Cardiac muscle cell (in vitro differentiated cells and primary cell): Measurements from ENCODE around the gene PPP3R1. TPM values are rescaled to one million over a fixed set of nuclear protein-coding genes. Genes with fewer than 3 reads are reported as not detected.
A peak's percentile ranks its signal among the peaks of the same experiment; 100 is the strongest.

Experiments
- DNase-seq, 2 donors: peaks; one replicate each; pipeline versions ENCODE4 v3.0.0 to v3.0.0-alpha.2; 2010 to 2017; ENCODE audit warnings: low read depth in 1 of 2, low spot score in 1 of 2
- H3K27ac ChIP-seq: fragments of 200-600 bp; sonication (generic); 2 replicates; pipeline ENCODE4 v1.5.1; 2016
- H3K27me3 ChIP-seq: fragments of 200-600 bp; sonication (generic); 2 replicates; pipeline ENCODE4 v1.6.0; 2016; ENCODE audit warnings: control low read depth
- H3K36me3 ChIP-seq: fragments of 200-600 bp; sonication (generic); 2 replicates; pipeline ENCODE4 v1.5.1; 2016; ENCODE audit warnings: control low read depth
- H3K4me1 ChIP-seq: fragments of 200-600 bp; sonication (generic); 2 replicates; pipeline ENCODE4 v1.8.1; 2017; ENCODE audit warnings: low read depth, mild to moderate bottlenecking, mixed run types
- H3K4me3 ChIP-seq: fragments of 200-600 bp; sonication (generic); 2 replicates; pipeline ENCODE4 v1.5.1; 2016; ENCODE audit warnings: mild to moderate bottlenecking
- H3K9me3 ChIP-seq: fragments of 200-600 bp; sonication (generic); 2 replicates; pipeline ENCODE4 v1.5.1; 2017; ENCODE audit warnings: low read depth, mild to moderate bottlenecking, control low read depth
- polyA plus RNA-seq: library from polyadenylated mRNA; unstranded; fragments of >200 nt; fragmentation: Nextera tagmentation; extraction: Ambion mirVana; gene quantifications from 2 replicates; pipeline ENCODE4 v1.2.1, GENCODE V29; 2016
- total RNA-seq: library from RNA; depleted of rRNA; stranded (reverse); fragments of >200 nt; gene quantifications from 2 replicates; pipeline ENCODE4 v1.2.3, GENCODE V29; 2016
- TF ChIP-seq, protein P1 (sequence below): IDR thresholded peaks from 2 replicates; pipeline ENCODE4 v1.5.1; 2012; ENCODE audit warnings: low read depth, mild to moderate bottlenecking, low read length

Gene PPP3R1
- total and polyA plus RNA-seq, 2 experiments from 2014 or later: 2.3 to 17.0 TPM

DNA sequence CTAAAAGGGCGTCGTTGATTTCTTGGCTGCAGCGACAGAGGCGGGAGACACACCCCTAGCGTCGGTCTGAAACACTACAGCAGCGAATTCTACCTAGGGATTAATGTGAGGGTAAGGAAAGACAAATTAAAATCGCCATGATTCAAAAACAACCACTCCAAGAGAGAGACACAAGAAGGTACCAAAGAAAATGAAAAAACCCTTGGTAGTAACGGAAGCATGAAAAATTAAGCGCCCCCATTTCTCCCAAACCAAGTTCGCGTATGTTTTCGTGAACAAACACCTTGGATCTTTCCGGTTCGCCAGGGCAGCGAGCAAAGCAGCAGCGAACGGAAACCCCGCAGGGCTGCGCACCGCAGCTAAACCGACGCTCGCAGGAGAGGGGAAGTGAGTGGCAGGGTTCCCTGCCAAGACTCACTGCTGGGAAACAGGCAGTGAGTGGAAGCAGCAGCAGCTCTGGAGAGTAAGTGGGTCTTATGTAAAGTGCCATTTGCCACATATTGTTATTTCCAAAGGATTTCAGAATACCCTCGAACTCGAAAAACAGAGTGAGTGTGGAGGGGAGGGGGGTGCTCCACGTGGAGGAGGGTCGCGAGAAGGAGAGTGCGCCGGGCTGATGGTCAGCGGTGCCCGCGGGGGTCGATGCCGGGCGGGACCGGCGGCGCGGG, 1.0 kb downstream of the PPP3R1 start:
- peak overlapping the region; percentile 93 for H3K4me3 ChIP-seq
- no peaks in the 10 kb centered on the region for H3K27me3 ChIP-seq
- TF ChIP-seq, protein P1, sequence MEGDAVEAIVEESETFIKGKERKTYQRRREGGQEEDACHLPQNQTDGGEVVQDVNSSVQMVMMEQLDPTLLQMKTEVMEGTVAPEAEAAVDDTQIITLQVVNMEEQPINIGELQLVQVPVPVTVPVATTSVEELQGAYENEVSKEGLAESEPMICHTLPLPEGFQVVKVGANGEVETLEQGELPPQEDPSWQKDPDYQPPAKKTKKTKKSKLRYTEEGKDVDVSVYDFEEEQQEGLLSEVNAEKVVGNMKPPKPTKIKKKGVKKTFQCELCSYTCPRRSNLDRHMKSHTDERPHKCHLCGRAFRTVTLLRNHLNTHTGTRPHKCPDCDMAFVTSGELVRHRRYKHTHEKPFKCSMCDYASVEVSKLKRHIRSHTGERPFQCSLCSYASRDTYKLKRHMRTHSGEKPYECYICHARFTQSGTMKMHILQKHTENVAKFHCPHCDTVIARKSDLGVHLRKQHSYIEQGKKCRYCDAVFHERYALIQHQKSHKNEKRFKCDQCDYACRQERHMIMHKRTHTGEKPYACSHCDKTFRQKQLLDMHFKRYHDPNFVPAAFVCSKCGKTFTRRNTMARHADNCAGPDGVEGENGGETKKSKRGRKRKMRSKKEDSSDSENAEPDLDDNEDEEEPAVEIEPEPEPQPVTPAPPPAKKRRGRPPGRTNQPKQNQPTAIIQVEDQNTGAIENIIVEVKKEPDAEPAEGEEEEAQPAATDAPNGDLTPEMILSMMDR: peak; percentile 75
- H3K4me1 ChIP-seq: peaks cover 28% of the 10 kb centered on the region
- H3K27ac ChIP-seq: peak overlapping the region; percentile 99
- peak; percentile 82 to 87 for DNase-seq
- no peaks in the 10 kb centered on the region for H3K9me3 ChIP-seq
- no peaks in the 10 kb centered on the region for H3K36me3 ChIP-seq

DNA sequence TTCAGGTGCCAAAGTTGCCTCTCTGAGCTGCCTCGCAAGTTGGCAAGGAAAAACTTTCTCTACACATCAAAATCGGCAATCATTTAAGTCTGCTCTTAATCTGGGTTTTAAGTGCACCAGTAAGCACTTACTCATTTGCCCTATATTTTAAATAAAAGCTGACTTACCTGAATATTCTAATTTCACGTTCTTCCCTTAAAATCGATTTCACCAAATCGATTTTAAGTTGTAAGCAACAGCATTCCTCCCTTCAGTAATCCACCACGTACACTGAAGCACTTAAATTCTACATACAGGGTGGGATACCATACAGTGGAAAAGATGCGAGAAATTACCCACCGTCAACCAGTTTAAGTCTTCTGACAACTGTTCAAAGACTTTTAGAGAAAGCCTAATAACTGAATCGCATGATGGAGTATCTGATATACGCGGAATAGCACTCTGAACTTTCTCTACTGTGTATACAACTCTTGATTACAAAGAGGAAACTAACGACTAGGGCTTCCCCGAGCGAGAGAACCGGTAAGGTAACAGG, 1.6 kb downstream of the PPP3R1 start:
- no peak for DNase-seq
- H3K27ac ChIP-seq: peak overlapping the region; percentile 99
- peak overlapping the region; percentile 93 for H3K4me3 ChIP-seq
- H3K4me1 ChIP-seq: peaks cover 28% of the 10 kb centered on the region
- no peaks in the 10 kb centered on the region for H3K9me3 ChIP-seq
- no peaks in the 10 kb centered on the region for H3K27me3 ChIP-seq
- no peaks in the 10 kb centered on the region for H3K36me3 ChIP-seq
- TF ChIP-seq, protein P1: no peak

GRCh38 chr2:68250196-68250595, 2.1 kb downstream of the PPP3R1 start:
- Histone ChIP-seq H3K27ac (peak overlapping the region; percentile 99), H3K9me3 (no peaks in the 10 kb centered on the region), H3K27me3 (no peaks in the 10 kb centered on the region), H3K36me3 (no peaks in the 10 kb centered on the region), H3K4me1 (peaks cover 28% of the 10 kb centered on the region), H3K4me3 (peak overlapping the region; percentile 93)
- TF ChIP-seq, protein P1: no peak
- no peak for DNase-seq

GRCh38 chr2:68248806-68249205, 3.5 kb downstream of the PPP3R1 start:
- H3K27ac ChIP-seq: no peak overlapping the region

DNA sequence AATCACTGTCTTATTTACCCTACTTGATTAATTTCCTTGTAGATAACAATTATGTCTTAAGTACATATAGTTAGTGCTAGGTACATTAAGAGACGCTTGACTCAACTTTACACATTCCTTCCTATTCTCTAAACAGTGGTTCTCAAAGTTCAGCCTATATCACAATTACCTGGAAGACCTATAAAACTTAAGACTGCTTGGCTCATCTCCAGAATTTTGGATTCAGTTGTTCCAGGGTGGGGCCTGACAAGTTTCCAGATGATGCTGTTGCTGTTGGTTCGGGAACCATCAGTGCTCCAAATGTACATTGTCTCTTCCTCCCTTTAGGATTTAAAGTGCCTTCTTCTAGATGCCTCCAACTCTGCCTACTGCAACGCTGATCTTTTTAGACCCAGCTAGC, 4.0 kb downstream of the PPP3R1 start:
- H3K36me3 ChIP-seq: no peaks in the 10 kb centered on the region
- H3K4me1 ChIP-seq: peaks cover 21% of the 10 kb centered on the region
- H3K4me3 ChIP-seq: no peak overlapping the region
- H3K9me3 ChIP-seq: no peaks in the 10 kb centered on the region
- H3K27me3 ChIP-seq: no peaks in the 10 kb centered on the region
- DNase-seq: no peak
- no peak overlapping the region for H3K27ac ChIP-seq
- TF ChIP-seq, protein P1: no peak

More at GRCh38 chr2:68248806-68249205, 3.5 kb downstream of the PPP3R1 start:
- Histone ChIP-seq H3K9me3 (no peaks in the 10 kb centered on the region), H3K27me3 (no peaks in the 10 kb centered on the region), H3K4me1 (peaks cover 25% of the 10 kb centered on the region), H3K36me3 (no peaks in the 10 kb centered on the region), H3K4me3 (no peak overlapping the region)
- TF ChIP-seq, protein P1: no peak
- no peak for DNase-seq
